Measurements from ENCODE around the gene CCDC24. TPM values are rescaled to one million over a fixed set of nuclear protein-coding genes. Genes with fewer than 3 reads are reported as not detected.

The CCDC24 gene
- total RNA-seq, 1 donor from 2014 or later, result 9.6 TPM

DNA sequence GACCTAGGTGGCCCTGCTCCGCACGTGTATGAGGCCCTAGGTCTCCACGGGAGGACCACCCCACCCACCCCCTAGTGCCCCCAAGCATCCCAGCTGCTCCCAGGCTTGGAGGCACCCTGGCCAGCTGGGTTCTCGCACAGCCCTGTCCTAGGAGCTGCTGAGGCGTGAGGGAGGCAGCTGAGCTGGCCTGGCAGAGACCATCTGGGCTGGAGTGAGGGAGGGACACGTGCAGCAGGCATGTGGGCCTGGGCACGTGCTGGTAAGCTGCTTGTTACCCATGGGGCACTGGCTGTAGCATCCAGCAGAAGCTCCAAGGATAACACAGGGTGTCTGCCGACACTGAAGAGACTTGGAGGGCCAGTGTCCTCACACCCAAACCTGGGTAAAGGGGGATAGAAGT lies 29.8 kb downstream of the CCDC24 start:
- H3K36me3 ChIP-seq (ENCODE audit: control insufficient read depth, insufficient read depth, low read length), result no peaks in the 10 kb centered on the region
- TF ChIP-seq CTCF (IDR thresholded peaks at IDR 0.05; ENCODE audit: insufficient read depth, low read length, poor library complexity, severe bottlenecking), result no peak
- peaks cover 11% of the 10 kb centered on the region for H3K27me3 ChIP-seq (ENCODE audit: control insufficient read depth, insufficient read depth, low read length)
- no peak overlapping the region for H3K4me3 ChIP-seq (ENCODE audit: low read depth, low read length)
- DNase-seq (ENCODE audit: low read depth), result no peak

DNA sequence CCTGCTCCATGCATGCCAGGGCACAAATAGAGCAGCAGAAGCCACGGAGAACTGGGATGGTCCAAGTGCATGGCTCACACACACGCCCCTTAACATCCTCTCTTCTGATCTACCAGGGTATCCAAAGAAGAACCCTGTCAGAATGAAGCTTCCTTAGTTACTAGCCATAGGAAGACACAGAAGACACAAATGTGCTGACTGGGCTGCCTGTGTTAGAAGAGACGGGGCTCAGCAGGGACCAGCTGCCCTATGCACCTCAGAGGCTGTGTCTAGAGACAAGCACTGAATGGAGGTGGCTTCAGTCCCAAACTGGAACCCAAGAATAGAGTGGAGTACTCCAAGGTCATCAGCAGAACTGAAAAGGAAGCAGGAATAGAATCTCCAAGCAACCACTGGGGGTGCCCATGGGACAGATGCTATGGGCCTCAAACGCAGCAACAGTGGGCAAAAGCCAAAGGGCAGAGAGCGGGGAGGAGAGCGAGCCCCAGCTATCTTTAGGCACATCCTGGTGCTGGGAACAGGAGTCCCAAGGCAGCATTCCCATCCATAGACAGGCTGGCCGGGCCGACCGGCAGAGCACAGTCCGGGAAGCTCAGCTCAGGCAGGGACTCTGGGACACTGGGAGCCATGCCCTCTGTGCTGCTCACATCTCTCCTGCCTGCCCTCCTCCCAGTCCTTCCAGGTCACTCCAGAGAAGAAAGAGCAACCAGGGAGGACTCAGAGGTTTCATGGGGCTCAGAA lies 30.4 kb downstream of the CCDC24 start:
- no peaks in the 10 kb centered on the region for H3K36me3 ChIP-seq (ENCODE audit: control insufficient read depth, insufficient read depth, low read length)
- peaks cover 10% of the 10 kb centered on the region for H3K27me3 ChIP-seq (ENCODE audit: control insufficient read depth, insufficient read depth, low read length)
- TF ChIP-seq CTCF (IDR thresholded peaks at IDR 0.05; ENCODE audit: insufficient read depth, low read length, poor library complexity, severe bottlenecking), result no peak
- no peak for DNase-seq (ENCODE audit: low read depth)
- no peak overlapping the region for H3K4me3 ChIP-seq (ENCODE audit: low read depth, low read length)

- Histone ChIP-seq H3K36me3 (ENCODE audit: control insufficient read depth, insufficient read depth, low read length) (no peaks in the 10 kb centered on the region), H3K4me3 (ENCODE audit: low read depth, low read length) (no peak overlapping the region), H3K27me3 (ENCODE audit: control insufficient read depth, insufficient read depth, low read length) (no peaks in the 10 kb centered on the region)
- DNase-seq (ENCODE audit: low read depth), result no peak
- no peak for TF ChIP-seq CTCF (IDR thresholded peaks at IDR 0.05; ENCODE audit: insufficient read depth, low read length, poor library complexity, severe bottlenecking)
These were observed 32.9 kb downstream of the CCDC24 start for GRCh38 chr1:44024031-44024902.

GRCh38 chr1:44024903-44025525 lies 33.6 kb downstream of the CCDC24 start:
- H3K27me3 ChIP-seq (ENCODE audit: control insufficient read depth, insufficient read depth, low read length), result no peaks in the 10 kb centered on the region
- no peaks in the 10 kb centered on the region for H3K36me3 ChIP-seq (ENCODE audit: control insufficient read depth, insufficient read depth, low read length)
- no peak overlapping the region for H3K4me3 ChIP-seq (ENCODE audit: low read depth, low read length)
- no peak for DNase-seq (ENCODE audit: low read depth)
- no peak for TF ChIP-seq CTCF (IDR thresholded peaks at IDR 0.05; ENCODE audit: insufficient read depth, low read length, poor library complexity, severe bottlenecking)

DNA sequence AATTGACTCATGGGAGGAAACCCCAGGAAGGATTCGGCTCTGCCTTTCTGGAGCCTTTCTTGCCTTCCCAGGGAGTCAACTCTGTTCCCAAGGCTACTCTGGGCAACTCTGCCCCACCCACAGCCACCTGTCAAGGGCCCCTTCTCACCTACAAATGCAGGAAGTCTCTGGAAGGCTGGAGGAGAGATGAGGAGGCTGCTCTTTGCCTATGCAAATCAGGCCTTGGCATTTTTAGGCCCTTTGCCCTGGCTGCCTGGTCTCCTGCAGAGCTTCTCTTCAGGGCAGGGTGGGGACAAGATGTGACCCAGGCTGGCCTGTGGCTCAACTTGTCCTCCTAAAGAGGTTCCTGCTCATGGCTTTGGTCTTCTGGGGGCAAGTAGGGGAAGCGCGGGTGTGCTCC lies 34.4 kb downstream of the CCDC24 start:
- Histone ChIP-seq H3K27me3 (ENCODE audit: control insufficient read depth, insufficient read depth, low read length) (no peaks in the 10 kb centered on the region), H3K4me3 (ENCODE audit: low read depth, low read length) (no peak overlapping the region), H3K36me3 (ENCODE audit: control insufficient read depth, insufficient read depth, low read length) (no peaks in the 10 kb centered on the region)
- no peak for DNase-seq (ENCODE audit: low read depth)
- no peak for TF ChIP-seq CTCF (IDR thresholded peaks at IDR 0.05; ENCODE audit: insufficient read depth, low read length, poor library complexity, severe bottlenecking)
